Activated CD4-positive, alpha-beta T cell treated with anti-CD3 and anti-CD28 coated beads, Interleukin-2, amount 50 U/mL, for 16 hours (primary cell): ENCODE results near the gene COPS6.

Experiments
- DNase-seq: peaks from one replicate; pipeline ENCODE4 v3.0.0-alpha.2; 2020

Gene COPS6

DNA sequence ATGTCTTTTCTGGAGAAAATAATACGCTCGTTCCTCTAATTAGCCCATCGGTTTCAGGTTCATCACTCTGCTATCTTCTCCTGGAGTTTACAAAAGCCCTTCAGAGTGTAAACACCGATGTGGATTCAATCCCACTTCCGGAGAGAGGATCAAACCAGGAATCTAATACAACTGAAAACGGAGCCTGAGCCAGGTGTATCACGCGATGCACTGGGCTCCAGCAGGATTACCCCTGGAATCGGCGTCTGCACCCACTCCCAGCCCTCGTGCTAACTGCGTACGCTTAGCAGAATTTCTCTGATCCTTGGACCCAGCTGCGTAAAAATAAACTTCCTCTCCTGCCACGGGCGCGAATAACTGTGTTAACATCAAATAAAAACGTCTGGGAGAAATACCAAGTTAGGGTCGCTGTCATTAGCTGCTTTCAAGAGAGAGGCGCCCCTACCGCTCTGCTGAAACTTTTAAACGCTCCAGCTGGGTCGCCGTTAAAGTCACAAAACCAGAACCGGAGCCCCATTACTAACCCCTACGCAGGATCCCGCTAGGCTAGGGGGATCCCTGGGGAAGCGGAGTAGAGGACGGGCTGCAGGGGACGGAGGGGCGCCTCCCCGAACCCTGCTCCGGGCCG, 7.7 kb upstream of the COPS6 start:
- no peak for DNase-seq

DNA sequence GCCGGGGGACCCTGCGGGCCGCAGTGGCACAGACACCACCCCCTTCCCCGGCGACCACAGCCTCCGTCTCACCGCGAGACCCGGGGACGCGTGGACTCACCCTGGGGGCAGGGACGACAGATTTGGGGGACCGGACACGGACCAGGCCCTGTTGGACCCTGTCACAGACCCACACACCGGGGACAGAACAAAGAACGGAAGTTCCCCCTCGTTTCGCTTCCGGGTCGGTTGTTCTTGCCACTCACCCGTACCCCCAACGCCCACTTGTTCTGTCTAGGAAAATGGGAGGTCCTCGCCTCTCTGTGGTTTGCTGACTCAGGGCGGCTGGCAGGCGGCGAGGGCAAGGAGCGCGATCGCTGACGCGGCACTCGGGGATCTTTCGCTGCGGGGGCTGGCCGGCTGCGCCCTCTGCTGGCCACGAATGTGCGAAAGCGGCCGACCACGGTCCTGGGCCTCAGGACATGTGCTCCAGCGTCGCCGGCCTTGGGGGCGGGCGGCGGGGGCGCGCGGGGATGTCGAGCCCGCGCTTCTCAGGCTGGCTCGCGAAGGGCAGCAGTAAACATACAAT, 7.2 kb upstream of the COPS6 start, which contains the start of gene ZNF3:
Gene ZNF3 (minus strand): TSS at position 189 of the 568 bp plus-strand sequence. CDS start 4,366 bp downstream, outside the sequence.
- DNase-seq = peak; percentile 99

DNA sequence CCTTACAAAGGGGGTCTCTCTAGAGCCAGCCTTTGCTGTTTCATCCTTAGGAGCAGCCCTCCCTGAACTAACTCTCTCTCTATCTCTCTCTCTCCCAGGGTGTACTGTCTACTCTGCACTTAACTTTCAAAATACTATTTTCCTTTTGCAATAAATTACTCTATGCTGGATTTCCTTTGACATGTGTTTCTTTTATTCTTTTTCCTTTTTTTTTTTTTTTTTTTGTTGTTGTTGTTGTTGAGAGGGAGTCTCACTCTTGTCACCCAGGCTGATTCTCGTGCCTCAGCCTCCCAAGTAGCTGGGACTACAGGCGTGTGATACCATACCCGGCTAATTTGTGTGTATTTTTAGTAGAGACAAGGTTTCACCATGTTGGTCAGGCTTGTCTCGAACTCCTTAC, 5.8 kb upstream of the COPS6 start:
- no peak for DNase-seq

DNA sequence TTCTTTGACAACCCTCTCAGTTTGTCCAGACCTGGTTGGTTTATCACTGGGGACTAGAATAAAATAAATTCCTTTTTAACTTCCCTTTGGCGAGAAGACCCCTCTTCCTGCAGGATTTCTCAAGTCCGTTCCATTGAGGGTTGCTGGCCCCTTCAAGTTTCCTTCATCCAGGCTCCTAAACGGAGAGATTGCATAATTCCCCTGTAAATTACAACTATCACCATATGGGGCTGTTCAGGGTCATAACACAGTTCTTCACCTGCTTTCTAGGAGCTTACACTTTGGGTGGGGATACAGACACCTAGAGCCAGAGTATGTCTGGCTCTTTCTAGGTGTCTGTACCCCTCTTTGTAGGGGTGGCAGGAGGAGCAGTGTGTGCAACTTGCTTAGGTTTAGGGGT, 3.3 kb upstream of the COPS6 start:
- no peak for DNase-seq

DNA sequence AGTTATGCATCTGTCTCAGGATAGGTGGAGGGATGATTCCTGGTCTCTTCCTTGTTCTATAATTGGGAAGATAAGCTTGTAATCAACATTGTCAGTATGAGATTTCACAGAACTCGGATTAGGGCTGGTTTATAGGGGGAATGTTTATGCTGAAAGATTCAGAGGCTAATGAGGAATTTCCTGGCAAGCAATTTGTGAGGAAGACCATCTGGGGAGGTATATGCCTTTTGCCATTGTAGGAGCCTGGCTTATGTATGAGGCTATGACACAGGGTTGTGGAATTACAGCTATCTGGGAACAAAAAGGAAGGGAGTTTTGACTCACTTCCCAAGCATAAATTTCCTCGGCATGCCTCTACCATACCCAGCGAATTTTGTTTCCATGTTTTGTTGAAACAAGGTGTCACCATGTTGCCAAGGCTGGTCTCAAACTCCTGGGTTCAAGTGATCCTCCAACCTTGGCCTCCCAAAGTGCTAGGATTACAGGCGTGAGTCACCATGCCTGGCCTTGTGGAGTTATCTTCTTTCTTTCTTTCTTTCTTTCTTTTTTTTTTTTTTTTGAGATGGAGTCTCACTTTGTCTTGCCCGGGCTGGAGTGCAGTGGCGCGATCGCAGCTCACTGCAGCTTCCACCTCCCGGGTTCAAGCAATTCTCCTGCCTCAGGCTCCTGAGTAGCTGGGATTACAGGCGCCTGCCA, 1.6 kb upstream of the COPS6 start:
- DNase-seq = no peak

DNA sequence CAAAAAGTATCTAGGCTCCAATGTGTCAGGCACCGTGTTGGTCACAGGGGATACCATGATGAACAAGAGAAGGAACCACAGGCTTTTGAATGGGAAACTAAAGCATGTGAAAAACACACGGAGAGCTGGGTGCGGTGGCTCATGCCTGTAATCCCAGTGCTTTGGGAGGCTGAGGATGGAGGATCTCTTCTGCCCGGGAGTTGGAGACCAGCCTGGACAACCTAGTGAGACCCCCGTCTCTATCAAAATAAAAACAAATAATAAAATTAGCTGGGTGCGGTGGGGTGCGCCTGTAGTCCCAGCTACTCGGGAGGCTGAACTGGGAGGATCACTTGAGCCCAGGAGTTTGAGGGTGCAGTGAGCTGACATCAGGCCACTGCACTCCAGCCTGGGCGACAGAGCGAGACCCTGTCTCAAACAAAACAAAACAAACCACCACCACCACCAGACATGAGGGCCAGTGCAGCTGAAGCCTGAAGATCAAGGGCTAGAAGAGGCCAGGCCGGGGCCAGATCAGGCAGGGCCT, 611 bp upstream of the COPS6 start:
- no peak for DNase-seq

DNA sequence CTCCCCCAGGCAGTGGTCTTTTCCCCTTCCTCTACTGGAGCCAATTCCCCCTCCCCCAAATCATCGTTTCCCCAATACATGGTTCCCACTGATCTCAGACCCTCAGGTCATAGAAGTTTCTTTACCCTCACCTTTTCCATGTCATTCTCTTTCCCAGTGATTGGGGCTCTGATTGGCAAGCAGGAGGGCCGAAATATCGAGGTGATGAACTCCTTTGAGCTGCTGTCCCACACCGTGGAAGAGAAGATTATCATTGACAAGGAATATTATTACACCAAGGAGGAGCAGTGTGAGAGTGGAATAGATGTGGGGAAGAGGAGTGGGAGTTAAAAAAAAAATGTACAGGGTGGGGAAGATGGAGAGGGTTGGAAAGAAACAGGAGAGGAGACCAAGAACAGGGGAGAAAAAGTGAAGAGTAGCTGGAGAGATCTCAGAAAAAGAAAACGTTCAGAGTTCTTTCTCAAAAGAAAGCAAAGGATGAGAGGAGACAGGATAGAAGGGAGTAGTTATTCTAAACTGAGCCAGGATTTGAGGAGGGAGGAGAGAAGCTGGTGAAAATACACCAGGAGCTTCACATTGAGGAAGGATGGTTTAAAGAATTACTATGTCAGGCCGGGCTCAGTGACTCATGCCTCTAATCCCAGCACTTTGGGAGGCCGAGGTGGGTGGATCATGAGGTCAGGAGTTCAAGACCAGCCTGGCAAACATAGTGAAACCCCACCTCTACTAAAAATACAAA, 858 bp downstream of the COPS6 start:
- DNase-seq = no peak

DNA sequence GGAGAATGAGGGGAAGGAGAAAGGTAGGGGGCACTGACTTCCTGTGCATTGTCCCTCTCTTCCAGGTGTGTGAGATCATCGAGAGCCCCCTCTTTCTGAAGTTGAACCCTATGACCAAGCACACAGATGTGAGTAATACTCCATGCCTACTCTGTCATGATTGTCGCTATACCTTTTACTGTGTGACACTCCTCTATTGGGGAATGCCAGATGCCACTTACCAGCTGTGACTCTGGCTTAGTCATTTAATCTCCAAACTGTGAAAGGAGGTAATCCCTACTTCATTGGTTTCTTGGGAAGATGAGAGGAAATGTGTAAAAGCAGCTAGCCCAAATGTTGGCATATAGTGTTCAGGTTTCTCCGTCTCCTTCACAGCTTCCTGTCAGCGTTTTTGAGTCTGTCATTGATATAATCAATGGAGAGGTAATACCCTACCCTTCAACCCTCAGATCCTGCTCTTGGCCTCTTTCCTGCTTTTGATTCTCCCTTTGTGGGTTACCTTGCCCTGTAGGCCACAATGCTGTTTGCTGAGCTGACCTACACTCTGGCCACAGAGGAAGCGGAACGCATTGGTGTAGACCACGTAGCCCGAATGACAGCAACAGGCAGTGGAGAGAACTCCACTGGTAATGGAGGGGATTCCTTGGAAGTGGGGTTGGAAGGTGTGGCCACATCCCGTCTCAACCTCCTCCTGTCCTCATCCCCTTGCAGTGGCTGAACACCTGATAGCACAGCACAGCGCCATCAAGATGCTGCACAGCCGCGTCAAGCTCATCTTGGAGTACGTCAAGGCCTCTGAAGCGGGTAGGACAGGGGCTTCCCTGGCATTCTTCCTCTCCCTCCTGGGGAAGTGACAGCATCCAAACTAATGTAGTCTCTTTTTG, 2.0 kb downstream of the COPS6 start:
- DNase-seq = peak; percentile 10

DNA sequence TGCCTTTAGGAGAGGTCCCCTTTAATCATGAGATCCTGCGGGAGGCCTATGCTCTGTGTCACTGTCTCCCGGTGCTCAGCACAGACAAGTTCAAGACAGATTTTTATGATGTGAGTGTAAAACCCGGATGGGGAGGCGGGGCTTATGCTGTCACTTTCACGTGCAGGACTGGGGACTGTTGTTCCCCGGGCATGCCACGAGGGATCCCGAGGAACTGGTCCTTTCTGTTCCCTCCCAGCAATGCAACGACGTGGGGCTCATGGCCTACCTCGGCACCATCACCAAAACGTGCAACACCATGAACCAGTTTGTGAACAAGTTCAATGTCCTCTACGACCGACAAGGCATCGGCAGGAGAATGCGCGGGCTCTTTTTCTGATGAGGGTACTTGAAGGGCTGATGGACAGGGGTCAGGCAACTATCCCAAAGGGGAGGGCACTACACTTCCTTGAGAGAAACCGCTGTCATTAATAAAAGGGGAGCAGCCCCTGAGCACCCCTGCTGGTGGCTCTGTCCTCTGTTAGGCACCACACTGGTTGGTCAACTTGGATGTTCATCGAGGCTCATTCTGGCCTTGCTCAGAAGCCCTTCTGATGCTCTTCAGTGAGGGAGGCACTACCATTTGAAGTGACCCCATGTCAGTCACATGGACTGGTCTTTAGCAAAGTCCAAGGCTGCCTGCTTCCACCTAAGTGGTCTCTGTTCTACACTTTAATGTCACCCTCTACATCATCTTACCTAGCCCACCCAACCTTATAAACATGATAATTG, 2.8 kb downstream of the COPS6 start:
- peak; percentile 15 for DNase-seq

DNA sequence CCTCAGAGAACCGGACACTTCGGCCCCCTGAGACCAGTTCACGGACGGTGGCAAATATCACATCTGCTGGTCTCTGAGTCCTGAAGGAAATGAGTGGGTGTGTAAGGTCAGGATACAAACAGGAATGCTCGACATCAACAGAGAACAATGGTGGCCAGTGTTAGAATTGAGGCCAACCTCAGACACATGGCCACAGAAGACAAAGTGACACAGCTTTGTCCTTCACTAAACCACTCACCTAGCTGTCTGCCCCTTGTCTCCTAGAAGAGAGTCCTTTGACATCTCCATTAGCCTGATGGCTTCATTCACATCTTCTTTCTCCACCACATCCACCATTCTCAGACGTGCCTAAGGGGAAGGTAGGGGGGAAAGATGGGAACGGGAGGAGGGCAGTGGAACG, 4.3 kb downstream of the COPS6 start:
- no peak for DNase-seq

DNA sequence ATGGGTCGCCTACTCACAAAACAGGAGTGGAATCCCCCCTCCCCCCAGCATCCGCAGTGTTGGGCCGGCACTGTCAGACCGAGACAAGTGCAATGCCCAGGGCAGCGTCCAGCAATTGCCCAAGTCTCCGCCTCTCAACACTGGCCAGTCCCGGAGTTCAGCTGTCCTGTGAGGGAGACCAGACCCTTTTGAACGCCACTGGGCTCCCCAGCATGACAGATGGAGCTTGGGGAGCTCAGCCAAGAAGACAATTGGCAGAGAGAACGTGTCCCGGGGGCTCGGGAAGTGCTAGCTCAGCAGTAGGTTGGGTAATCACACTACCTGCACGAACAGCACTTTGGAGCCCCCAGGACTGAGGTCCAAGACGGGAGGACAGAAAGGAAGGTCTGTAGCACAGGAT, 4.7 kb downstream of the COPS6 start:
- no peak for DNase-seq

DNA sequence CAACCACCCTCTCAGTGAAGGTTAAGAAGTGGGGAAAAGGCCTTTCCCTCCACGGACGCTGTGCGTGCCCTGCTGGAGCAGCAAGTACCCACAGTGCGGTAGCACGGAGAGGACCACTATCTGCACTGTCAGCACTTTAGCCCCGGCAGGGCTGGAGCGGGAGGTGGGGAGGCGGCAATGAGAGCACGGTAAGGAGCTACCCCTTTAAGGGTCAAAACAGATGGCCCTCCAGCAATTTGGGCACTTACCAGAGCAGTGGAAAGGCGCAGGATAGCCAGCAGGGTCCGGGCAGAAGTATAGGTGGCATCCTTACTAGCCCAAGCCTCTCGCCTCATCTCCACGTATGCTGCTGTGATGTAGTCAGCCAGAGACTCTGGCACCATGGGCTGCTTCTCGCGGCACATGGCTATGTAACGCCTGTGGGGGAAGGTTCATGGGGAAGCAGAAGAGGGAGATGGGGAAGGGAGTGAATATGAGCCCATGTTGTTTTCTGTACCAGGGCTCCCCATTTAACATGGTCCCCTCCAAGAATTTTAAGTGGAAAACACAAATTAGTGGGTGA, 5.2 kb downstream of the COPS6 start:
- DNase-seq = no peak

DNA sequence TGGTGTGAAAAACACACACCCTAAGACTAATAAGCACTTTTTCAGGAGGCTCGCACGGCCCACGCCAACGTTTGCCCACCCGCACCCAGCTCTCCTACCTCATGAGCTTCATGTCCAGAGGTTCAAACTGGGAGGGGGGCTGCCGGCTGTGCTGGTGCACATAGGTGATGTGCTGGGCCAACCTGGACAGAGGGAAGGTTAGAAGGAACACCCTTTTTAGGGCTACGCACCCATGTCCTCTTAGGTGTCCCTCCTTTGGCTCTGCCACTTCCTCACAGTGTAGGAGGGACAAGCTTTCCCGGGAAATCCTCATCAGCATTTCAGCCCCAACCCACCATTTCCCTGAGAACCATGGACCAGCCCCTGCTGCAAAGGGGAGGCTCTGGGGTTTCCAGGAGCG, 6.5 kb downstream of the COPS6 start:
- DNase-seq = no peak

DNA sequence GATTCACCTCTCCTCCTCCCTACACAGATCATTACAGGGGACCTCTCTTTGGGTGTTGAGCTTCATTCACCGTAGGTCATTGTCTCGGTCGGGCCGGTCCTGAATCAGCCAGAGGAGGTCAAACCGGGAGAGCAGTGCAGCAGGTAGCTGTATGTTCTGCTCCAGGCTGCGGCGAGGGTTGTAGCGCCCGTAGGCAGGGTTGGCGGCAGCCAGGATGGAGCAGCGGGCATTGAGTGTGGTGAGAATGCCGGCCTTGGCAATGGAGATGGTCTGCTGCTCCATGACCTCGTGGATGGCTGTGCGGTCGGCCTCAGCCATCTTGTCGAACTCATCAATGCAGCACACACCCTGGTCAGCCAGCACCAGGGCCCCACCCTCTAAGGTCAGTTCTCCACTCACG, 6.9 kb downstream of the COPS6 start:
- DNase-seq = no peak

DNA sequence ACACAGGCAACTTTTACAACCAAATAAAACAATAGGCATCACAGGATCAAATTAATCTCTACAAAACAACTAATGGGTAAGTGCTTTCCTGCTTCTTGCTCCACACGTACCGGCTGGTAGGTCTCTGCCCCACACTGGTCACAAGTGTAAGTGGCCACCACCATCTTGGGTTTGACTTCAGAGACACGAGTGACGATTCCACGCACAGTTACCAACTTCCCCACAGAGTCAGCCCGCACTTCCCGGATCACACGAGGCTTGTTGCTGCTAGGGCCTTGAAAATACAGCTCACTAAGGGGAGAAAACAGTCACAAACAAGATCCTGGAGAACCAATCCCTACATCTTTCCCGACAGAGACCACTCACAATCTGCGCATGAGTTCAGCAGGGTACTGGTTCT, 10.1 kb downstream of the COPS6 start:
- DNase-seq = no peak

DNA sequence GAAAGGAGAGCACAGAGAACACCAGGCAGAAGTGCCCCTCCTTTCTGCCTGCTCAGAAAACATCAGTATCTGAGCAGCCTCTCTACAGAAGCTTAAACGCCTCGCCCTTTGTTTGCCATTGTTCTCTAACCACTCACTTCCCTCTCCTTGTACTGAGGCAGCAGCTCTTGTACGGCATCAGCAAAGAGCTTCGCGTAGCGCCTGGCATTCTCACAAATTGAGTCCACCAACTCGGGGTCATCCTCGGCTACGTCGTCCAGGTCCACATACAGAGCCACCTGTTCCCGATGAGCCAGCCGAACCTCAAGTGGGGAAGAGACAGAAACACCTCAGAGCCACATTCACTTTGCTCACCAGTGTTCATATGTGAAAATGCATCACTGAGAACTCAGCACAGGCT, 10.7 kb downstream of the COPS6 start:
- DNase-seq = no peak

DNA sequence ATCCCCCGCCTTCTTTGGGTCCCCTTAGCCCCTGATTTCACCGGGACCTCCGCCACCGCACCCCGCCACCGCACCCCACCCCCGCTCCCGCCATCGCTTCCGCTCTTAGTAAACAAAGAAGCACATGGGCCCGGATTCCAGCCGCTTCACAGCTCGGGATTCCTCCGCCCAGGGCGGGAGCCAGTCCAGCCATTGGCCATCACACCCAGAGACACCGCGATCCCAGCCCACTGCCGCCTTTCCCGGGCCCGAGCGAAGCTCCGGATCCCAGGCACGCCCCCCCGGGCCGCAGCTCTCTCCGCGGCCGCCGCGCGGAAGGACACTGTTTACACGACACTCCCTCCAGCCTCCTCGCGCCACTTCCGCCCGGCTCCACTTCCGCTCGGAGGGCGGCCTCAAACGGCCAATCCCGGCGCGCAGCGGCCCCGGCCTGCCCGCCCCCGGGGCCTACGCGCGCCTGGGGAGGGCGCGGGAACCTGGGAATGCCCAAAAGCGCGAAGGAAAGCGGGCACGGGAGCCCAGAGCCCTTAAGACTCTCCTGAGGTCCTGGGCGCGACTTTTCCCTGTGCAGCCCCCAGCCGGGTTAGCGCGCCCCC, 11.7 kb downstream of the COPS6 start:
- peak; percentile 88 for DNase-seq

DNA sequence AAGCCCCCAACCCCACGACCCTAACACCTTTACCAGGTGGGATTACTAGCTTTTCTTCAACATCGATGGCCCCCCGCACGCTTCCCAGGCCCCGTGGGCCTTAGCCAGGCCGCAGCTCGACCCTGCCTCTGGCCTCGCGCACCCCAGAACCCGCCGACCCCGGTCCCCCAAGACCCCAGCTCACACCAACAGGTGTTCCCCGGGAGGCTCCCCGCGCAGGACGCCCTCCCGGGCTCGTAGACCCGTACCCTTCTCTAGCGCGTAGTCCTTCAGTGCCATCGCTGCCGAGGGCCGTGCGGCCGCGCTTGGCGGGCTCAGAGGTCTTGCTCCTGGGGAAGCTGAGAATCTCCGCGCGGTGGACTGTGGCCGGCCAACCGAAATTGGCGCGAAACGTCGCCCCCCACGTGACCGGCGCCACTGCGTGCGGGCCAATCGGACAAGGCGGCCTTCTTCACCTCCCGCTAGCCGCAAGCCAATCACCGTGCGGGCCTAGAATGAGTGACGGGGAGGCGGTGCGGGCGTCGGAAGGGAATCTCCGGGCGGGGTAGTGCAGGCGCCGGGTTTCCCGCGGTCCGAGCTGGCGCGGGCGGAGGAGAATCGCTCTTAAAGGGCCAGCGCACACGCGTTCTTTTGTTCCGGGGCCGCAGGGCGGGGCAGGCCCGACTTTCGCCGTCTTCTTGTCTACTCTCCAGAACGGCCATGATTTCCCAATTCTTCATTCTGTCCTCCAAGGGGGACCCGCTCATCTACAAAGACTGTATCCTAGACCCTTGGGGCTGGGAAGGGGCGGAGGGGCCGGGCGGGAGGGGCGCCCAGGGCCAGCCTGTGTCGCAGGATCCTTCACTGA, 12.5 kb downstream of the COPS6 start, which contains the start of the genes AP4M1 and MCM7:
Gene AP4M1 (plus strand): TSS at position 628 of the 847 bp plus-strand sequence. CDS start 72 bp downstream, at position 700.
Gene MCM7 (minus strand): TSS at position 382 of the 847 bp plus-strand sequence. CDS start 103 bp downstream, at position 279.
- DNase-seq = peak; percentile 99
